DMS114 treated with DMSO at 0.1 percent for 48 hours (cell line): ENCODE measurements around the gene OMP.

Experiments used
- DNase-seq: peaks from one replicate; lab custom pipeline; 2025; ENCODE audit not compliant: unreplicated experiment; lab: John Stamatoyannopoulos, UW

The OMP gene

GRCh38 chr11:77137421-77137820, 34.8 kb downstream of the OMP start:
- no peak for DNase-seq

- DNase-seq: no peak
Observed at GRCh38 chr11:77138106-77138649, 35.5 kb downstream of the OMP start.

GRCh38 chr11:77139201-77139600, 36.6 kb downstream of the OMP start:
- DNase-seq: no peak

- DNase-seq: no peak
Observed at GRCh38 chr11:77140231-77140851, 37.7 kb downstream of the OMP start.

DNA sequence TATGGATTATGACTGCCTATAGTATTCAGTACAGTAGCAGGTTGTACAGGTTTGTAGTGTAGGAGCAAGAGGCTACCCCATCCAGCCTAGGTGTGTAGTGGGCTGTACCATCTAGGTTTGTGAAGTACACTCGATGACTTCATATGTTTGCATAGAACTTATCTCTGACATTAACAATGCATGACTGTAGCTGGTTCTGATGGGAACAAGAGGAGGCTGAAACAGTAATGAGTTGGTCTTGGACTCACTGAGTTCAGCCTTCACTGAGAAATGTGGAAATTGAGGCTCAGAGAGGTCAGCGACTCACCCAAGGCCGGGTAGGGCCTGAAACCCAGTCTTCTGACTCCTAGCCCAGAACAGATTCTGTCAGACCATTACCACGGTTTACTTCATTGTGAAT, 38.4 kb downstream of the OMP start:
- DNase-seq: no peak

DNA sequence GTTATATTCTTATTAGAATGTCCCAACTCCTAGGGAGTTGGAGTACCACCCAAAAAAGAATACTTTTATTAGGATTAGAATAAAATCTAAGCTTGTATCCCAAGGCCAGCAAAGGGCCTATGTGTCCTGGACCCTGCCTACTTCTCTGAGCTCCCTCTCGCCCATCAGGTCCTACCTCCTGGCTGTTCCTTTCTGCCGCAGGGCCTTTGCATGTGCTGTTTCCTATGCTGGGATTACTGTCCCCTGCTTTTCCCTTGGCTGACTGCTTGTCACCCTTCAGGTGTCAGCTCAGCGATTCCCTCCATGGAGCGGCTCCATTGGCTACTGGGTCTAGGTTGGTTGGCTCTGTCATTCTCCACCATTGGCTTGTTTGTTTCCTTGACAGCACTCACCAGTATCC, 38.8 kb downstream of the OMP start:
- DNase-seq: no peak

DNA sequence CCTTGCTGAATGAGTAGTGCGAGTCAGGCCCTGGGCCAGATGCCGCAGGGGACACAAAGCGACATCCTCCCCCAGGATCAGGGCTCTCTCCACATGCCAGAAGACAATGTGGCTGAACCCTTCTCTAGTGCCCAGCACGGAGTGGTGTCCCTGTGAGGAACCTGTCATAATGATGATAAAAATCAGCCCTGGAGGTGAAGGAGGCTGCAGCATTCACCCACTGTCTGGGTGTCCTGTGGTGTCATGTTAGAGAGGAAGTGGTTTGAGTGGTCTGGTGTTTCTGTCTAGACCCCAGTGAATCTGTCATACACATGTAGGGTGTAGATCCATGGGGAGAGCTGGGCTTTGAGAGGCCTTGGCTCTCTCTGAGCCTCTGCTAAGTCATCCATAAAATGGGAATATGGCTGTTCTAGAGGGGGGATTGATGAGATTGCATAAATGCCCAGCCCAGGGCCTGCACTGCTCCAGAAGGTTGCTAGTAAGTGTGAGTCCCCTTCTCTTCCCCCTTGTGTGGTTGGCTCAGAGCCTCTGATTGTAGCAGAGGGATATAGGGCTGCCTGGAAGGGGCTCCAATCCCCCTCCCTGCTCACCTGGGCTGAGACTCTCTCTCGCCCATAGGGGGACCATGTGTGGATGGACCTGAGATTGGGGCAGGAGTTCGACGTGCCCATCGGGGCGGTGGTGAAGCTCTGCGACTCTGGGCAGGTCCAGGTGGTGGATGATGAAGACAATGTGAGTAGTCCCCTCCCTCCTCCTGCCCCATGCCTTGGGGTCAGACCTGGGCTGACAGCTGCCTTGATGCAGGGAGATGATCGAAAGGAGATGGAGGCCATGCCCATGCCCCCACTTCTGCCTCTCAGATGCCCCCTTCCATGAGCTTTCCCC, 39.7 kb downstream of the OMP start:
- DNase-seq: no peak

GRCh38 chr11:77143405-77144020, 40.9 kb downstream of the OMP start:
- no peak for DNase-seq

DNA sequence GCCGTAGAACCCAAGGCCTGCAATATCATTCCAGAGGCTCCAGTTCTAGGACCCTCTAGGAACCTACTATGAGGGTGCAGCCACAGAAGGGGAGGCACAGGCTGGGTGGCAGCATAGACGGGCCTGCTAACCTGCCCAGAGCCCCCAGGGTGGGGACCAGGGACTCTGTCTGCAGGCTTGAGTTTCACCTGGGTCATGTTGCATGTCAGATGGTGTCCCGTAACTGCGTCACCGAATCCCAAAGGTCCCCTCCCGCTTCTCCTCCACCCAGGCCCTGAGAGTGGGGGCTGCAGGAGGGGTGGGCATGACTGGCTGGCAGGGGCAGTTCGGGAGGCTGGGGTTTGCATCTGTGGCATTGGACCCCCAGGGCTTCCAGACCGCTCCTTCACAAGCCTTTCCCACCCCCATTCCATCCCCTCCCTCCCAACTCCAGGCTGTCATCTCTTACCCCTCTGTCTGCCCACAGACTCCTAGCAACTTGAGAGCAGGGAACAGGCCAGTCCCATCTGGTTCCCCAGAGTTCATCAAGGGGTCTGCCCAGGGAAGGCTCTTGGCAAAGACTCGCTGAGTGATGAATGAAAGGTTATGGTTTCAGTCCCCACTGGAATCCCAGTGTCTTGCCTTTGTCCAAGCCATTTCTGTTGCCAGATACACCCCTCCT, 41.7 kb downstream of the OMP start:
- no peak for DNase-seq

- DNase-seq: no peak
Observed at GRCh38 chr11:77144857-77145428, 42.3 kb downstream of the OMP start.

DNA sequence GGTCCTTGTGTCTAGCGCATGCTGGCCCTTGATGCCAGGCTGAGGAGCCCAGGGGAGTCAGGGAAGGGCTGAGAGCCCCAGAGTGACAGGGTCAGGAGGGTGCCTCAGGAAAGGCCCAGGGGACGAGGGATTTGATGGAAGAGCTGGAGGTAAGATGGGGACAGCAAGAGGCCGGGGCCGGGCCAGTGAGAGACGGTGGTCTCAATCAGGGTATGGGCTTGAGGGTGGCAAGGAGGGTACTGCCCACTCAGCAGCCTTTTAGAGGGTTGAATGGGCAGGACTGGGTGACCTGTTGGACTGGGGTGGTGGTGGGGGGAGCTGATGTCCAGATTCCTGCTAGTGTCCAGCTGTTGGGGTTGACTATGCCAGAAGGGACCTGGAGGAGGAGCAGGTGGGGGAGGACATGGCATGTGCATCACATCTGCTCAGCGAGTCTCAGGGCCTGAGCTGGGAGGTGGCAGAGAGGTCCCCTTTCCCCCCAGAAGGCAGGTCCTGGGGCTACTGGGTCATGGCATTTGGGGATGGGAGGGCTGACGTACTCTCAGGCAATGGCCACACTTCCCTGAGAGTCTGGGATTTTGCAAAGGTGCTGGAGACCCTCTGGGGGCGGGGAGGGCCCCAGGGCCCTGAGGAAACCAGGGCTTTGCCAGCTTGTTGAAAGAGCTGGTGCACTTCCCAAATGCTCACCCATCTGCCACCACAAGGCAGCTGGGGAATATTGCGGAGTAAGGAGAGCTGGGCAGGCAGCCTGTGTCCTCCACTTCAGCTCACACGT, 43.8 kb downstream of the OMP start:
- no peak for DNase-seq

- DNase-seq: no peak
Observed at GRCh38 chr11:77147036-77147315, 44.3 kb downstream of the OMP start.

GRCh38 chr11:77147668-77148321, 45.2 kb downstream of the OMP start:
- DNase-seq: no peak

- DNase-seq: no peak
Observed at GRCh38 chr11:77148963-77149715, 46.5 kb downstream of the OMP start.

DNA sequence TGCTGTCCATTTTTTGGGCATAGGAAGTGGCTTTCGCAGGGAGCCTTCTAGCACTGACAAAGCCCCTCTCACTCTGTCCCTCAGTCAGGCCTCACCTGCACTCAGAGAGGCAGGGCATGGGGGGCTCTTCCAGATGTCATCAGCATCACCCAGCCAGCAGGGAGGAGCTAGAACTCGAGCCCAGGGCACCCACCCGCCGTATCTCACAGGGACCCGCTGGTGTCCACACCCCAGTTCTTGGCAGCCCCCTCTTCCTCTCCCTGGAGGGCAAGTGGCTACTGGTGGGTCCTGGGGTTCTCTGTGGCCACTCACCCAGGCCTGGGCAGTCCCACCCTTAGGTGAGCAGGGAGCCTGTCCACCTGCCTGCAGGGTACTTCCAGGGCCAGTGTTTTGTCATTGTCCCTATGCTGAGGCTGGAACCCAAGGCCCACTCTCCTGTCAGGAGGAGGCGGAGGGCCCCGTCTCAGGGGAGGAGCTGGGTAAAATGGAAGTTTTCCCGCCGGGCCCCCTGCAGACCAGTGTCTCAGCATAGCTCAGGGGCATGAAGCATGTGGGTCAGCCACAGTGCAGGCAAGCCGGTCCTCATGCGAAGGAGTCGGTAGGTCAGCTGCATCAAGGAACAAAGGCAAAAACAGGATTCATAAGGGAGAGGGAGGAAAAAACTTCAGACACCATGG, 47.2 kb downstream of the OMP start:
- no peak for DNase-seq

DNA sequence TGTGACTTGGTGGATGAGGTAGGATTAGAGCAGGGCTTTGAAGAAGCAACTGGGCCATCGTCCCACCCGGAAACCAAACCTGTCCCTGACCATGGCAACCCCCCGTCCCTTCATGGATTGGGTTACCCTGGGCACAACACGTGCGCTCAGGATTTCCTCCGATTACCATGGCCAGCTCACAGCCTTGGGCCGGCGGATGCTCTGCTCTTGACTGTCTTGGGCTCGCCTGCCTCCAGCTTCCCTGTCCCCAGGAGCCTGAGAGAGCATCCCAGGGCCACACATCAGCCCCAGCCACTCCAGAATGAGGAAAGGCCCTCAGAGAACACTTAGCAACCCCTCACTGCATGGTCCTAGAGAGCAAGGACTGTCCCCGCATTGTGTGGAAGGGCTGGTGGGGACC, 48.2 kb downstream of the OMP start:
- no peak for DNase-seq

DNA sequence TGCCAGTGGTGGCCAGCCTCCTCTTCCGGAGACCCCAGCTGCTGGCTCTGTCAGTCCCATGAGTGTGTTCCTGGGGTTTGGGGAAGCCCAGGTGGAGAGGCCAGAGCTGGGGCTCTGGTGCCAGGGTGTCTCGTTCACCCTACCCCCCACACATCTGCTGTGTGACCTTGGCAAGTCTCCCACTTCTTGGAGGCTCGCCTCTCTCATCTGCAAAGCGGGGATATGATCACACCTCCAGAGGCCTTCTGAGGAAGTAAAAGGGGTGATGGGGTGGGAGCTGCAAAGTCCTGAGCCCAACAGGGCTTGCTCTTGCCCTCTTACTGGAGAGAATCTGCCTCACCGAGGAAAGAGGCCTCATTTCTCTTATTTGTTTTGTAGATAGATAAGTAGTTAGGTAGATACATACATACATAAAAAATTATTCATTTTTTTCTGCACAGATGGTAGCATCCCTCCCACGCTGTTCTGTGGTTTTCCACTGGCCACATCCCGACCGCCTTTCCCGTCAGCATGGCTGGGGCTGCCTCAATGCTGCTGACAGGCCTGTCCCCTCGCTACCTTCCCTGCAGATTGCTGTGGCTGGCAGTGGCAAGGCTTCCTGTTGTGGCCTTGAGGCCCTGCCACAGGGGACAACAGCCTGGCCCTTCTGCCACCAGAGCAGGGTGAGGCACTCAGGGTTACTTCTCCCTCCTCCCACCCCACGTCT, 49.3 kb downstream of the OMP start:
- no peak for DNase-seq

DNA sequence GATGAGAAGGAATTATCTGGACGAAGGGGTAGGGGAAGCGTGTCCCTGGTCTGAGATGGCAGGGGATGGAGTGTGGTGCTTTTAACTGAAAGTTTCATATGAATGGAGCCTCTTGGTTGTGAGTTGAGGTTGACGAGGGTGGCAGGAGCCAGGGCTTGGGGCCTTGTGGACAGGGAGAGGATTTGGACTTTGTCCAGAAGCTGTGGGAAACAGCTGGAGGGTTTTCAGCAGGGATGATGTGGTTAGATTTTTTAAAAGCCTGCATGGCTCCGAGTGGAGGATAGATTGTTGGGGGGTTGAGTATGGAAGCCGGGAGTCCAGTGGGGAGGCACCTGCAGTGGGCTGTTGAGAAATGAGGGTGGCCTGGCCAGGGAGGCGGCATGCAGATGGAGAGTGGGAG, 50.2 kb downstream of the OMP start:
- DNase-seq: no peak
